HG03469 (cell line): ENCODE measurements around the gene SPDYE2.
"Not testable (repeated sequence)": the region's sequence is repeated elsewhere in the genome, so short reads cannot be mapped to it uniquely, and the experiment has no call there.

Experiments used
- ATAC-seq: cut with Tn5 transposase; IDR thresholded peaks from one replicate; pipeline ENCODE4 v1.9.1; 2021; ENCODE audit warnings: mild to moderate bottlenecking, moderate library complexity, moderate number of reproducible peaks; ENCODE audit not compliant: unreplicated experiment

The SPDYE2 gene

GRCh38 chr7:102550808-102551422, at the start of gene SPDYE2:
Gene SPDYE2, plus strand, starts transcription at chr7:102551226. Its CDS starts 2,030 bp downstream, at chr7:102553256.
- not testable (repeated sequence) for ATAC-seq

- not testable (repeated sequence) for ATAC-seq
These were observed 47.9 kb upstream of the SPDYE2 start for GRCh38 chr7:102503141-102503540.

- ATAC-seq = not testable (repeated sequence)
These were observed 45.5 kb upstream of the SPDYE2 start for GRCh38 chr7:102505298-102506185.

- not testable (repeated sequence) for ATAC-seq
These were observed 43.5 kb upstream of the SPDYE2 start for GRCh38 chr7:102507410-102508088.

DNA sequence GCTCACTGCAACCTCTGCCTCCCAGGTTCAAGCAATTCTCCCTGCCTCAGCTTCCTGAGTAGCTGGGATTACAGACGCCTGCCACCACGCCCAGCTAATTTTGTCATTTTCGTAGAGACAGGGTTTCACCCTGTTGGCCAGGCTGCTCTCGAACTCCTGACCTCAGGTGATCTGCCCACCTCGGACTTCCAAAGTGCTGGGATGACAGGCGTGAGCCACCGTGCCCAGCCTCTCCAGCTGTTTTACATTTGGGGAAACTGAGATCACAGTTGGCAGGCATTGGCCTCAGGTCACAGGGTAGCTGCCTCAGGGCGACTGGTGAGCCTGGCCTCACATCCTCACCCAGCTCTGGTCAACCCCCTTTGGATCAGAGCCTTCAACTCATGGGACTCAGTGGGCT, 40.5 kb upstream of the SPDYE2 start:
- not testable (repeated sequence) for ATAC-seq

DNA sequence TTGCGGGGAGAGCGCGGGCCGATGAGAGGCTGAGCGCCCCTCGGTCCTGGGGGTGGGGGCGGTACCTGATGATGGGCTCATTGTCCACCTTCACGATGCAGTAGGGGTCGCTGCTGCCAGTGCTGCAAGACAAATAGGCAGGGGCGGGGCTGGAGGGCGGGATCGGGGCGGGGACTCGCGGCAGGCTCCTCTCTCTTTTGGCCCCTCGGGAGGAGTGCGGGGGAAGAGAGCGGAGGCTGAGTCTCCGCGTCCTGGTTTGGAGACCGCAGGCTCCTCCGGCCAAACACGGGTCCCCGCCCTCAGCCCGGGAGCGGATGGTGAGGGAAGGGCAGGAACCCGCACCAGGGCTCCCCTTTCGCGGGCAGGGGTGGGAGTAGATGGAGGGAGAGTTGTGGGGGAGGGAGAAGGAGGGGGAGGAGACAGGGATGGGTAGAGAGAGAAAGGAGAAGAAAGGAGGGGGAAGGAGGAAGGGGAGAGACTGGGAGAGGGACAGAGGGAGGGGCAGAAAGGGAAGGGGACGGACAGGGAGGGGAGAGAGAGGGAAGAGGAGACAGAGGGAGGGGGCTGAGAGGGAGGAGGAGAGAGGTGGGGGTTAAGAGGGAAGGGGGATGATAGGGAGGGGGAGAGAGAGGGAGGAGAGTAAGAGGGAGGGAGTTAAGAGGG, 39.0 kb upstream of the SPDYE2 start:
- peak; percentile 25 for ATAC-seq

- not testable (repeated sequence) for ATAC-seq
These were observed 38.3 kb upstream of the SPDYE2 start for GRCh38 chr7:102512642-102513221.

- ATAC-seq = peak; percentile 56
These were observed 35.9 kb upstream of the SPDYE2 start for GRCh38 chr7:102514881-102515721.

DNA sequence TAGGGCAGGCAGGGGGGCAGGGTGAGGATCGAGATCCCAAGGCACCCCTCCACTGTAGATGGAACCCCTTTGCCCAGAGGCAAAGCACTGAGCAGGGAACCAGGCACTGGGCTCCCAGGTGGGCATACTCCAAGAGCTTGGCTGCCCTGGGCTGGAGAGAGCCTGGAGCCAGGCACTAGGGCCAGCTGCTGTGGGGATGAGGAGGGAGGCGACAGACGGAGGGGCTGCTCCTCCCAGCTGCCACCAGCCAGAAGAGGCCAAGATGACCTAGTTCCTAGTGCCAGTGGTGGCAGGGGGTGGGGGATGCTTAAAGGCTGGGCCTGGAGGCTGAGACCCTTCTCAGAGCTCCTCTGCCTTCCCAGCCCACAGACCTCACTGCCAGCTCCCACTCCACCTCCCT, 35.1 kb upstream of the SPDYE2 start:
- not testable (repeated sequence) for ATAC-seq

- ATAC-seq = not testable (repeated sequence)
These were observed 34.1 kb upstream of the SPDYE2 start for GRCh38 chr7:102516951-102517350.

DNA sequence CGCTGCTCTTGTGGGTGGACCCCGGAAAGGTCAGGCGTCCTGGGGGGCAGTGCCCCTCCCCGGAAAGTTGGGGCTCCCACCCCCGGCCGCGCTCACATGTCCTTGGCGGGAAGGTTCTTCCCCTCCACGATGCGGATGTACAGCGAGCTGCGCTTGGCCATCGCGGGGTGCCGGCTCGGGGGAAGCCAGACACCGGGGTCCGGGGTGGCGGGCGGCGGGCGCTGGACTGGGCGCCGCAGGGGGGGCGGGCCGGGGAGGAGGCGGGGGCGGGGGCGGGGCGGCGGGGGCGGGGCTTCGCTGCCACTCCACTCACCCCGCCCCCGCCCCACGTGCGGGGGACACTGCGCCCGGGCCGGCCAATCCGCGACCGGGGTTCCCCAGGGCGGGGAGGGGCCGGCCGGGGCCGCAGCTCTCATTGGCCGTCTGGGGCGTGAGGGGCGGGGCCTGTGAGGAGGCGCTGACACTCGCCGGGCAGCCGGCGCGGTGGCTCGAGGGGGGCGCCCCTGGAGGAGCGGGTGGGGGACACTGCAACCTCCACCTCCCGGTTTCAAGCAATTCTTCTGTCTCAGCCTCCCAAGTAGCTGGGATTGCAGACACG, 33.4 kb upstream of the SPDYE2 start, which contains the start of gene RASA4B:
Gene RASA4B (minus strand): TSS at position 228 of the 598 bp plus-strand sequence. CDS start 67 bp downstream, at position 161.
- peak; percentile 49 for ATAC-seq

- not testable (repeated sequence) for ATAC-seq
These were observed 30.2 kb upstream of the SPDYE2 start for GRCh38 chr7:102520797-102521196.

GRCh38 chr7:102524803-102525202, 26.2 kb upstream of the SPDYE2 start:
- not testable (repeated sequence) for ATAC-seq

- not testable (repeated sequence) for ATAC-seq
These were observed 23.8 kb upstream of the SPDYE2 start for GRCh38 chr7:102527182-102527581.

DNA sequence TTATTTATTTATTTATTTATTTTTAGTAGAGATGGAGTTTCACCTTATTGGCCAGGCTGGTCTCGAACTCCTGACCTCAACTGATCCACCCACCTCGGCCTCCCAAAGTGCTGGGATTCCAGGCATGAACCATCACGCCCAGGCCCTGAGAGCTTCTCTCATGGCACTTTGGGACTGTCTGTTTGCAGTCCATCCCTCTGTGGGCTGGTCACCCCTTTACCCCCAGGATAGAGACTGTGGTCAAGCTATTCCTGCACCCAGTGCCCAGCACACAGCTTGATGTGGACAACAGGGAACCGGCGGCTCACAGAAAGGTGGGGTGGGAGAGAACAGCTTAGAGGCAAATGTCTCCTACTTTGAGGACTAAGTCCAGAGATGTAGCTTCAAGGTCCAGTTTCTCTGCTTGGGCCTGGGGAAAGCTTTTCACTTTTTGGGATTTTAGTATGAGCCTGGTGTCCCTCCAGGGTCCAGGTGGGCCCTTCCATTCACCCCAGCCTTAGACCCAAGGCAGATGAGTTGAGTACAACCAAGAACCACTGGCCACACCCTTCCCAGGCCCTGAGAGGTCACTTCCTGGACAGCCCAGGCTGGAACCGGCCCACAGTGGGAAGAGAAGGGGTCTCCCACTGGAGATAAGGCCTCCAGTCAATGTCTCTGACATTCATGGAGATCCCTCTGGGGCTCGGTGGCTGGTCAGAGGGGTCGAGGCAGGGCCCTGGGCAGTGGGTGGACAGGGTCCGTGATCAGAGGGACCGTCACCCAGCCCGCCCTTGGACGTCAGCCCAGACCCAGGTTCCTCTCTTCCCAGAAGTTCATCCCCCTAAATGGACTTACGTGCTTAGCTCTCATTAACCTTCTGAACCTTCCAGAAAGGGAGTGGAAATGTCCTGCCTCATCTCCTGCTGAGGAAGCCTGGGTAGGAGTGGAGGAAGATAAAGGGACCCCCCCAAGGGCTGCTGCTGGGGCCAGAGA, 22.9 kb upstream of the SPDYE2 start:
- not testable (repeated sequence) for ATAC-seq

DNA sequence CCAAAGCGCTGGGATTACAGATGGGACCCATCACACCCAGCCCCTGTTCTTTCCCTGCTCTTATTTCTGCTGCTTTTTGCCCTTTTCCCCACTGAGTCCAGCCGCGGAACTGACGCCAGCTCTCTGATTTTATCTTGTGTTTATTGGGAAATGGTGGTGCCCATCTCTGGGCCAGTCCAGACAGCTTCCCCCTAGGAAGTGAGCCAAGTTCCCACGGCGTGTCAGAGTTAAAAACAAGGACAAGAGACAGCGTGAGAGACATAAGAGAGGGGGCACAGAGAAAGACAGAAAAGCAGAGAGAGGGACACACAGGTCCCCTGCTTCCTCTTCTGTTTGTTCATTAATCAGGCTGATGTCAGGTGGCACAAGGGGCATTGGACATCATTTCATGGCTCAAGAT, 19.4 kb upstream of the SPDYE2 start:
- not testable (repeated sequence) for ATAC-seq

DNA sequence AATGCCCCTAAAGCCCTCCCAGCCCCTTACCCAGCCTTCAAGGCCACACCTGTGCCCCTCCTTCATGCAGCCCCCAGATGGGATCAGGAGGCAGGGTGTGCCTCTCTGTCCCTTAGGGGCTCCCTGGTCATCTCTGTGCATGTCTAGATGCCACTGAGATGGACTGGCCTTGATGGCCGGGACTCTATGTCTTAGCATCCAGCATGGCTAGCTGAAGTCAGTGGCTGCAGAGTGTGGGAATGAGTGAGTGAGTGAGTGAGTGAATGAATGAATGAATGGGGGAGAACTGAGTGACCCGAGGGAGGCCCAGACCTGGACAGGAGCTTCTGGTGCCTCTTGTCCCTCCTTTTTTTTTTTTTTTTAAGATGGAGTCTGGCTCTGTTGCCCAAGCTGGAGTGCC, 18.9 kb upstream of the SPDYE2 start:
- not testable (repeated sequence) for ATAC-seq
